Measurements from ENCODE around the gene SDF2. TPM values are rescaled to one million over a fixed set of nuclear protein-coding genes. Genes with fewer than 3 reads are reported as not detected.
A peak's percentile ranks its signal among the peaks of the same experiment; 100 is the strongest.
"Not testable (repeated sequence)": the region's sequence is repeated elsewhere in the genome, so short reads cannot be mapped to it uniquely, and the experiment has no call there.

The SDF2 gene
- total and polyA plus RNA-seq, 7 donors: 20.9 to 72.0 (median 27.0) TPM

- H3K4me3 ChIP-seq: peak overlapping the region; percentile 89
- WGBS, 3 donors: 0 to 1% (median 0%) methylated on average over 10 of the region's 10 CpGs
- ATAC-seq: peak in 2 of 4 donors; percentile 24 to 28
- no peaks in the 10 kb centered on the region for H3K9me3 ChIP-seq
- TF ChIP-seq CTCF (IDR thresholded peaks at IDR 0.05): no peak
- peaks cover 37% of the 10 kb centered on the region for H3K4me1 ChIP-seq
- DNase-seq: no peak
- H3K36me3 ChIP-seq (ENCODE audit: insufficient read depth in 1 of 2, low read depth in 1 of 2): peaks cover 3 to 44% of the 10 kb centered on the region in 2 donors
- H3K27ac ChIP-seq: peak overlapping the region; percentile 91
- intact Hi-C loops (cut with DNase I): loop anchor here in 1 of 2 donors (2.0 kb wide), 1 partner anchor 16 kb away; no protein-coding TSS in a partner anchor
- H3K27me3 ChIP-seq (ENCODE audit: insufficient read depth in 3 of 3, low read length in 2 of 3): no peaks in the 10 kb centered on the region
These were observed 772 bp upstream of the SDF2 start for GRCh38 chr17:28662527-28662829.

- Histone ChIP-seq H3K4me1 (peaks cover 29% of the 10 kb centered on the region), H3K36me3 (ENCODE audit: insufficient read depth in 1 of 2, low read depth in 1 of 2) (peaks cover 3 to 33% of the 10 kb centered on the region in 2 donors)
- H3K27me3 ChIP-seq (ENCODE audit: insufficient read depth in 3 of 3, low read length in 2 of 3); DNase-seq; ATAC-seq; H3K4me3 ChIP-seq; H3K9me3 ChIP-seq; H3K27ac ChIP-seq; intact Hi-C loops (cut with DNase I): not testable (repeated sequence)
- 98 to 99% (median 98%) methylated on average over 19 to 23 of the region's 23 CpGs for WGBS, 3 donors
These were observed 2.2 kb downstream of the SDF2 start for GRCh38 chr17:28659497-28659881.

GRCh38 chr17:28658766-28659496 lies 2.8 kb downstream of the SDF2 start:
- ATAC-seq; H3K27me3 ChIP-seq (ENCODE audit: insufficient read depth in 3 of 3, low read length in 2 of 3); H3K27ac ChIP-seq; DNase-seq; H3K9me3 ChIP-seq; H3K4me3 ChIP-seq; intact Hi-C loops (cut with DNase I): not testable (repeated sequence)
- WGBS, 3 donors: 97 to 98% (median 98%) methylated on average over 39 to 46 of the region's 46 CpGs
- H3K36me3 ChIP-seq (ENCODE audit: insufficient read depth in 1 of 2, low read depth in 1 of 2): peaks cover 3 to 38% of the 10 kb centered on the region in 2 donors
- H3K4me1 ChIP-seq: peaks cover 23% of the 10 kb centered on the region

- Histone ChIP-seq H3K4me1 (peaks cover 17% of the 10 kb centered on the region), H3K36me3 (ENCODE audit: insufficient read depth in 1 of 2, low read depth in 1 of 2) (peaks cover 3 to 44% of the 10 kb centered on the region in 2 donors)
- intact Hi-C loops (cut with DNase I); ATAC-seq; H3K9me3 ChIP-seq; H3K27me3 ChIP-seq (ENCODE audit: insufficient read depth in 3 of 3, low read length in 2 of 3); H3K4me3 ChIP-seq; H3K27ac ChIP-seq; DNase-seq: not testable (repeated sequence)
- 90 to 93% (median 92%) methylated on average over 4 to 5 of the region's 8 CpGs for WGBS, 3 donors
These were observed 3.4 kb downstream of the SDF2 start for GRCh38 chr17:28658342-28658741.

- Histone ChIP-seq H3K27me3 (ENCODE audit: insufficient read depth in 3 of 3, low read length in 2 of 3) (no peaks in the 10 kb centered on the region), H3K36me3 (ENCODE audit: insufficient read depth in 1 of 2, low read depth in 1 of 2) (peaks cover 3 to 50% of the 10 kb centered on the region in 2 donors), H3K9me3 (no peaks in the 10 kb centered on the region), H3K4me3 (no peak overlapping the region), H3K4me1 (peaks cover 13% of the 10 kb centered on the region), H3K27ac (no peak overlapping the region)
- ATAC-seq (no peak), DNase-seq (no peak)
- intact Hi-C loops (cut with DNase I): no loop called here
- TF ChIP-seq CTCF (IDR thresholded peaks at IDR 0.05): no peak
- 86 to 89% (median 87%) methylated on average over 5 of the region's 5 CpGs for WGBS, 3 donors
These were observed 4.0 kb downstream of the SDF2 start for GRCh38 chr17:28657756-28658155.

GRCh38 chr17:28655160-28655559 lies 6.5 kb downstream of the SDF2 start:
- no peak for TF ChIP-seq CTCF (IDR thresholded peaks at IDR 0.05)
- peaks cover 2% of the 10 kb centered on the region for H3K4me1 ChIP-seq
- intact Hi-C loops (cut with DNase I): no loop called here
- H3K27me3 ChIP-seq (ENCODE audit: insufficient read depth in 3 of 3, low read length in 2 of 3): no peaks in the 10 kb centered on the region
- 86 to 95% (median 92%) methylated on average over 5 of the region's 5 CpGs for WGBS, 3 donors
- no peak overlapping the region for H3K27ac ChIP-seq
- H3K36me3 ChIP-seq (ENCODE audit: insufficient read depth in 1 of 2, low read depth in 1 of 2): peaks cover 3 to 76% of the 10 kb centered on the region in 2 donors
- no peak overlapping the region for H3K4me3 ChIP-seq
- H3K9me3 ChIP-seq: no peaks in the 10 kb centered on the region
- ATAC-seq (no peak), DNase-seq (no peak)
